GM12864 (cell line): Measurements from ENCODE around the gene TMEM150C.

Experiments used
- DNase-seq: peaks from one replicate; pipeline ENCODE4 v3.0.0-alpha.2; 2011; ENCODE audit warnings: low read depth
- H3K4me3 ChIP-seq: 2 replicates; pipeline ENCODE4 v1.5.1; 2011; ENCODE audit warnings: mild to moderate bottlenecking, low read depth, low read length, control low read depth
- CTCF ChIP-seq: IDR thresholded peaks from 2 replicates; pipeline ENCODE4 v1.5.1; 2011; ENCODE audit warnings: low read depth, mild to moderate bottlenecking, moderate library complexity, low read length, control low read depth, inconsistent platforms; ENCODE audit errors: missing control alignments

Gene TMEM150C

DNA sequence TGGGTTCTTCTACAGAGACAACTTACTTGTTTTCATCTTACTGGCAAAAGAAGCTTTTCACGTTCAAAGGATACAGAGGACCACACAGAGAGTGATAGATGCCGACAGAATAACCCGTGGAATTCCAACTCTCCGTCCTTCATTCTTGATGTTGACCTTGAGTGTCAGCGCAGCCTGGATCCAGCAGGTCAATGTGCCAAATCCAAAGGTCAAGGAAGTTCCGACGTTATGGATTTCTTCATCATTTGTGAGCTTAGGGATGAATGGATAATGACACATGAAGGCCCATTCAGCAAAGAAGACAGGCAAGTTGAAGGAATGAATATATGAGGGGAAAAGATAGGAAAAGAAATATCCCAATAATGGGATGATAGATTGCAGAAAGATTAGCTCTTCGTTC lies 71.8 kb downstream of the TMEM150C start:
- DNase-seq = no peak
- no peak overlapping the region for H3K4me3 ChIP-seq
- no peak for TF ChIP-seq CTCF

GRCh38 chr4:82489076-82489475 lies 72.7 kb downstream of the TMEM150C start:
- no peak for TF ChIP-seq CTCF
- no peak overlapping the region for H3K4me3 ChIP-seq
- DNase-seq = no peak

- no peak for TF ChIP-seq CTCF
- no peak overlapping the region for H3K4me3 ChIP-seq
- no peak for DNase-seq
These were observed 76.6 kb downstream of the TMEM150C start for GRCh38 chr4:82484996-82485783.

GRCh38 chr4:82482387-82482786 lies 79.4 kb downstream of the TMEM150C start:
- TF ChIP-seq CTCF = no peak
- no peak overlapping the region for H3K4me3 ChIP-seq
- DNase-seq = no peak

DNA sequence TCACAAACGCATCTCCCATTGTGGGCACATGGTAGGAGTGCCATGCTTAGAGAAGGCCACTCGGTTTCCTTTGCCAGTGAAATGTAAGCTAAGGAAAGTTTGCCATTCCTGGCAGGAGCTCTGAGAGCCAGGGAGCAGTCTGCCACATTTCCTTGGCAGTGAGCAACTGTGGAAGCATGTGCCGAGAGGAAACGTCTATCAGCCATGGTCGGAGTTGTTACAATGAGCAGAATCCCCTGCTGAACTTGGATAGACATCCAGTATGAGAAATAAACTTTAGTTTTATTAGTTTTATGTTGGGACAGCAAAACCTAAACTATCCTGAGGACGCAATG lies 80.3 kb downstream of the TMEM150C start:
- TF ChIP-seq CTCF = no peak
- no peak overlapping the region for H3K4me3 ChIP-seq
- DNase-seq = no peak

- no peak for TF ChIP-seq CTCF
- DNase-seq = no peak
- H3K4me3 ChIP-seq = no peak overlapping the region
These were observed 80.8 kb downstream of the TMEM150C start for GRCh38 chr4:82480771-82481505.
